Measurements from ENCODE around the gene MEAK7.
"Not testable (repeated sequence)": the region's sequence is repeated elsewhere in the genome, so short reads cannot be mapped to it uniquely, and the experiment has no call there.

The MEAK7 gene

DNA sequence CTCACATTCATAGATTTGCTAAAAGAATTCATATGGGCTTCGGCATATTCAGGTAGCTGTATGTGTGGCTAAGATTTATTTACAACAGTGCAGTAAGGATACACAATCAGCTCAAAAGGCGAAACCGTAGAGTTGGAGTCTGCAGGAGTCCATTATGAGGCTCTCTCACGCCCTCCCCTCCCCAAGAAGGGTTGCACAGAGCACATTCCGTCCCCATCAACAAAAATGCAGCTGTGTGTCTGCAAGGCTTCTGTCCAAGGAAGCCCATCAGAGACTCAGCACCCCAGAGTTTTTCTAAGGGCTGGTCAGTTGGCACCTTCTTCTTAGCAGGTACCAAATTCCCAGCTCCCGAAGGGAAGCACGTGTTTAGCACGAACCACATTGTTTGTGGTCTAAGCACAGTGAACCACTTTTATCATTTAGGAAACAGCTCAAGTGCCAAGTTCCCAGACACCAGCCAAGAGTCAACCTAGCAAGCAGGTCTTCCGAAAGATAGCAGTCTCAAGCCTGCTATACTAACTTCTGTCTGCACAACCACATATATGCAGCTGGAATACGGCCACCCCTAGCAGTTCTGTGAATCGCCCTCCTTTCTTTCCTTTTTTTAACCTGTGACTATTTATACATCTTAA is 28.5 kb upstream of the MEAK7 start:
- no peak for FAIRE-seq

DNA sequence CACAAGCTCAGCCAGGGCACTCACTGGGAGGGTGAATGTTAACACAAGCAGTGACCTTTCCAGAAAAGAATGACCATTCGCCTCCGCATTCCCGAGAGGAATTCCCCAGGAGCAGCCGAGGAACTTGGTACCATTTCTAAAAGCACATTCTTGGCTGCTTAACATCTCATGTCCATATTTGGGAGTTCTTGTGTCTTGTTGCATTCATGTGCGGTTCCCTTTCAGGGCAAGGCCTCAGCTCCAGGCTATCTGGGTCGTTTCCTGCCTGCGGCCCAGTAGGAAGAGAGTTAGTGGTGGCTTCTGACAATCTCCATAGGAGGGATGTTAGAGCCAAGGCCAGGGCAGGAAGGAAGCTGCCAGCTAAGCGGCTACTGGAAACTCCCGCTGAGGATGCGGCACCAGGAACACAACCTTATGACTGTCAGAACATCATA is 27.8 kb upstream of the MEAK7 start:
- no peak for FAIRE-seq

DNA sequence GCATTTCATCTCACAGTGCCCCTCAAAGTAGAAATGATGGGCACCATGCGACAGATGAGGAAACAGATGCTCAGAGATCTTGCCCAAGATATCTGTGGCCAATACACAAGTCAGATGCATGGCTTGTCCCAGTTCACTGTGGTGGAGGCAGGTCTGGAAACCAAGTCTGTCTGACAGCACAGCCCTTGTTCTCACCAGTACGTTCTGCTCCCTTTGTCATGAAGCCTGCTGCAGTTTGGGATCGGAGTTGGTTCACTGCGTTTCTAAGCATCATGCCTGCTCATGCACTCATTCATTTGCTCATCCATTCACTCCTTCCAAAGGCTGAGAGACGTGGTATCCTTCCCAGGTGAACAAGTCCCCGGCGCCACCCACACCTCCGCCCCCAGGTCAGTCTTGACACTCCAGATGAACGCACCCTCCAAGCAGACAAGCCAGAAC is 27.2 kb upstream of the MEAK7 start:
- FAIRE-seq = no peak

DNA sequence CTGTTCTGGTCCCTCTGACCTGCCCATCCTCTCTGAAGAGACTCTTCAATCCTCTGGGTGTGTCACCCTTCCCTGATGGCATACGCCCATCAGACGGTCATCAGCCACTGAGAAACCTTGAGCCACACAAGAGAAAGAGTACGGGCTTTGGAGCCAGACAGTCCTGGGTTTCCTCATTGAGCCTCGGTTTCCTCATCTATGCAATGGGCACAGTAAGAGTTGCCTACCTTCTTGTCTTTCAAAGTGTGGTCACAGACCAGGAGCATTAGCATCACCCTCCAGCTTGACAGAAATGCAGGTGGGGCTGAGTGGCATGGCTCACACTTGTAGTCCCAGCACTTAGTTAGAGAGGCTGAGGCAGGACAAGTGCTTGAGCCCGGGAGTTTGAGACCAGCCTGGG is 26.1 kb upstream of the MEAK7 start:
- FAIRE-seq = no peak

DNA sequence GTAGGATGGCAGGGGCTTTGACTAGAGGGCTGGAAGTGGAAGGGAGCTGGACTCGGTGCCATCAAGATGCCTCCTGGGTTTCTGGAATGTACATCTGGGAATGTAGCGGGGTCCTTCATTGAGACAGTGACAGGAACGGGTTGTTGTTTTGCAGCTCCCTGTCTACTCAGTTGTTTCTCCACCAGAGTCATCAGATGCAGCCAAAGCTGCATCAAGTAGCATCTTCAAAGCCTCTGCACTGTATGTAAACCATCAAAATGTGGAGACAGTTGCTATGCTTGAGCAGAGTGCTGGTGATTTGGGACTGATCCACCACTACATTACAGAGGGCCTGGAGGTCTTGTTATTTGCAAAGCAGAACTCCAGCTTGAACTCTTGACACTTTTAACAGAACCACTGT is 25.1 kb upstream of the MEAK7 start:
- FAIRE-seq = no peak

DNA sequence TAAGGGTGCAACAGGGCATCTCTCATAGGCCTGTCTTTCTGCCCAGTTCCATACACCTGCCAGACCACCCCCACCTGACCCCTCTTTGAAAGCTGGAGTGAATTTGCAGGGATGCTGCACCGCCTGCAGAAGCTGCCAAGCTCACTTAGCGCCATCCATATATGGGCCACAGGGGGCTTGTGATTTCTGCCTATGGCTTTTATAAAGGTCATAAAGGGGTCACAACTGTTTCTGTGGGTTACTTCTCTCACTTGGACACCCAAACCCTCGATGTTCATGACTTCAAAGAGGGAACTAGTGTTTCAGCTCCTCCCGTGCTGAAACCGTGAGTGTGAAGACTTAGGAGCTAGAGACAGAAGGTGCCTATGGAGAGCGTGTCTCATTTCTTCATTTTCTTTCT is 23.9 kb upstream of the MEAK7 start:
- no peak for FAIRE-seq

DNA sequence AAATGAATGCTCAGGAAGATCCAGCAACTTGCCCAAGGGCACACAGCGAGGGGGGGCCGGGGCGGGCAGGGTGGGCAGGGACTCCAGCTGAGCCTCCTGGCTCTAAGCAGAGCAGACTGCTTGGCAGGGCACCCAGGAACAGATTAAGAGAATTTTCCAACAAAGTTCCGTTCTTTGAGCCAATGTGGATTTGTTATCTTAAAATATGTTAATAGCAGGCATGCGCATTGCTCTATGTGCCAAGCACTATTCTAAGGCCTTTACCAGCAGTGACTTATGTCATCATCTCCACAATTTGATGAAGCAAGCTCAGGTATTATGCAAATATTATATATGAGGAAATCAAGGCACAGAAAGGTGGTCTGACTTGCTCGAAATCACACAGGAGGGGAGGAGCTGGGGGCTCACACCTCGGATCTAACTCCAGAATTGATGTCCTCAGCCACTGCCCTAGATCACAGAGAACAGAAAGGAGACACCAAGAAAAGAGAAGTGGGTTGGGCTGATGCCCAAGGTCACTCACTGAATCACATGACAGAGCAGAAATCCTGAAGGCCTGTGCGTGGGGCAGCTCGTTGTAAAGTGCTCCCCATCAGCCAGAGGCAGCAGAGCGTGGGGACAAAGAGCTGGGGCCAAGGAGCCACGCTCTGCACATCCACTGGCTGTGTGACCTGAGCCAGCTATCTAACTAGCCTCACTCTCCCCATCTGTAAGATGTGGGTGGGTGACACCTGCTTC is 23.2 kb upstream of the MEAK7 start:
- no peak for FAIRE-seq

DNA sequence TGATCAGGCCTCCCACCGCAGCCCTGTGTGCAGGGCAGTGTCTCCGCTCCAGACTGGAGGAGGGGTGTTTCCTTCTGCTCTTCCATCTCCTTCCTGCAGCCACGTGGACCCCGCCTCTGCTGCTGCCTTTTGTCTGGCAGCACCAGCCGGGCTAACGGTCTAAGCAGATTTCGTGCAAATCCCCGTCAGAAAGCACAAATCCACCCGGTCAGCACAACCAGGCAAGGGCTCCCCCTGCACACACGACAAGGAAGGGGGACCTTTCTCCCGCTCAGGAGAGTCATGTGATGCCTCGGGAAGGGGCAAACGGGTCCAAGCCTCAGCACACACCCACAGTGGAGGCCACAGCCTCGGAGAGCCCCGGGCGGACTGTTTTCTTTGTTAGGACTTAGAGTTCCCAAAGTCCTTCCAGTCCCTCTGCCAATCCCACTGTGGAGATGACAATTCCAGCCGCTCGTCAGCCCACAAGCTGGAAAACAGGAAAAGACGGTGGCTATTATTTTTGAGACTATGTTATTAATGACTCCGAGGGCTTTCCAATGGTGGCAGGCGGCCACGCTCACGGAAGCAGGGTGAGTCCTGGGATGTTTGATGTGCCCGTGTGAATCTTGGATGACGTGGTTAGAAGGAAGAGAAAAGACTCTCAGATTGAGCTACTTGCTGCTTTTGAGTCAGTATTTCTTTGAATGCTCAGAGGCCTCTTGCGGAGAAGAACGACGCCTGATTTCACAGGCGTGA is 22.5 kb upstream of the MEAK7 start:
- no peak for FAIRE-seq

DNA sequence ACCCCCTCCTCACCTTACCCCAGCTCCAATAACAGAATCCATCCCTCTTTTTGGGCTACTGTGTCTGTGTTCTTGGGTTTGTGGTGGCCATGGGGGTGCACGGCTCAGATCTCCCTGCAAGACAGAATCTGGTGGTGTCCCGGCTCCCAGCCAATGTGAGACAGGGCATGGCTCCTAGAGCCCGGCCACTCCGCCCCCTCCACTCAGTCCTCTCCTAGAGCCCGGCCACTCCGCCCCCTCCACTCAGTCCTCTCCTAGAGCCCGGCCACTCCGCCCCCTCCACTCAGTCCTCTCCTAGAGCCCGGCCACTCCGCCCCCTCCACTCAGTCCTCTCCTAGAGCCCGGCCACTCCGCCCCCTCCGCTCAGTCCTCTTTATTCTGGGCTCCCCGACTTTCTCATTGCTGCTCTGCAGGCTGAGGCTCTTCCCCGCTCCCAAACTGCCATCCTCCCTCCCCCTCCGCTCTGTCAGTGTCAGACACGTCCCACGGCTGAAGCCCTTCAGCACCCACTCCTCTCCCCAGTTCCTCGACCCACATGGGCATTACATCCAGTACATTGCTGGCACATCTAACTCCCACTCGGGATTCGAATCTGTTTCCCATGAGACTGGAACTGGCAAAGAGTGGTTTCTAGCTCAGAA is 20.6 kb upstream of the MEAK7 start:
- not testable (repeated sequence) for FAIRE-seq

DNA sequence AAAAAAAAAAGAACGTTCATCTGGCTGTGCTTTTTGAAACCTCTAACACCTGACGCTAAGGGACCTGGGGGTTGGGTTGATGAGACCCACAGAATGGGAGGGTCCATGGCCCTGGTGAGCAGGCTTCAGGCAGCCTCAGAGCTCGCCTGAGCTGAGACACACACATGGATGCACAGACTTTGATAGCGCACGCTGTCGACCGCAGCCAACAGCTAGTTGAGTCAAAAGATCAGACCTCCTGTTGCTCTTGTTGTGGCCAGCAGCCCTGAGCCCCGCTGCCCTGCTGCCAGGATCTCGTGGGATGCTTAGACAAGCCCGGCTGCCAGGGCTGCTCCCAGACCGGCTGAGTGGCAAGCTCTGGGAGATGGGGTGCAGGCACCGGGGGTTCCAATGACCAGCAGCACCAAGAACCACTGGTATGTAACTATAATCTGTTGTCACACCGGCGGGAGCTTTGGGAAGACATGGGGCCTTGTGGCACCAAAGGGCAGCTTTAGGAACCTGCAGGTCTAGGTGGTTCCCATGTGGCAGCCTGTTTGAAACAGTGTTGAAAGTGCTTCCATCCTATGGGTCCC is 20.0 kb upstream of the MEAK7 start:
- FAIRE-seq = no peak

DNA sequence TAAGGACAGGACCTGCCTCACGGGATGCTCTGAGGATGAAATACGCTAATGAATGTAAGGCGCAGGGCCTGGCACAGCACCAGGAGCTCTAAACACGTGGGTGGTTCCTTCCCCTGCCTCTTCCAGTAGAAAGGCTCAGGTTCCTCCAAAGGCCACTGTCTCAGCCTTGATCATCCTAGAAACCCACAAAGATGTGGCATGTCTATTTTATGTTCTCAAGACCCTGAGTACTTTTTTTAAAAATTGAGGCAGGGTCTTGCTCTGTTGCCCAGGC is 17.0 kb upstream of the MEAK7 start:
- no peak for FAIRE-seq

DNA sequence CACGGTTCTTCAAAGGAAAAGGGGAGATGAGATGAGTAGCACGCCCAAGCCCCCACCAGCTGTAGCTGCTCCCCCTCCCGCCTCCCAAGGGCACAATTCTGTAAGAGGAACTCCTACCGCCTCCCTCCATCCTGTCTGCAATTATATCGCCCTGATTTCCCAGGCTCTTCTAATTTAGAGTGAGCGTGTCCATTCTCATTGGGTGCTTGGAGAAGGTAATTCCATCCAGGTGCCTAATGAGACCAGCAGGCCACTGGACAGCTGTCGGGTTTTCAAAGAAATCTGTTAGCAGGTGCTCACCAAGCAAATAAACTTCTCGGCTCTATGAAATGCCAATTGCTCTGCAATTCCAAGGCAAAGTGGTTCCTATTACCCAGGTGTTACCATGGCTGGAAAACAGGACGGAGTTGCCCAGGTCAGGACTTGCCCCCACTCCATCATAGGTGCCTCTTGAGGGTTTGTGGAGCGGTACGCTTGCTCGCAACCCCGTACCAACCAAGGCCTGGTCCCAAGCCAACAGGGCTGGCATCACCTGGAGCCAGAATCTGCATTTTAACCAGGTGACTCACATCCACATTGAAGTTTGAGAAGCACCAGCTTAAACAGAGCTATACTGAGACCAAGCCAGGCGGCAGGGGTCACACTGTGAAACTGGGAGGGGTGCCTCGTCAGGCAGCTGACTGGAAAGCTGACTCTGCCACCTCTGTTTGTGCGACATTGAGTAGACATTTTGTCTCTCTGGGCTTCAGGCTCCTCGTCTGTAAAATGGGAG is 16.5 kb upstream of the MEAK7 start:
- FAIRE-seq = no peak

DNA sequence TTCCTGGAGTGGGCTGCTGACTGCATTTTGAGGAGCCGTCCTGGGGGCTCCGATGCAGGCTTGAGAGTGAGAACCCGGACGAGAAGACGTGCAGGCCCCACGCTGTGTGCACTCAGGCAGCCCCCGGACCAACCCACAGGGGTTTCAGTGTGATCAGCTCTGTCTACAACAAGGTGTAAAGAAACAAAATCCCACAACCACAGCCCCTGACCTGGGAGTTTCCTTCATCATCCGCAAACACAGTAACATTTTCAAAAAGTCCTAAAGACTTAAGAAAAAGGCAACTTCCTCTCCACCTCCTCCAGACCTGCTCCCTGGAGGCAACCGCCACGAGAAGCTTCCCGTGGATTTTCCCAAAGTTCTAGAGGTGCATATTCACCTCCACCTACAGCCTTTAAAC is 15.4 kb upstream of the MEAK7 start:
- no peak for FAIRE-seq

DNA sequence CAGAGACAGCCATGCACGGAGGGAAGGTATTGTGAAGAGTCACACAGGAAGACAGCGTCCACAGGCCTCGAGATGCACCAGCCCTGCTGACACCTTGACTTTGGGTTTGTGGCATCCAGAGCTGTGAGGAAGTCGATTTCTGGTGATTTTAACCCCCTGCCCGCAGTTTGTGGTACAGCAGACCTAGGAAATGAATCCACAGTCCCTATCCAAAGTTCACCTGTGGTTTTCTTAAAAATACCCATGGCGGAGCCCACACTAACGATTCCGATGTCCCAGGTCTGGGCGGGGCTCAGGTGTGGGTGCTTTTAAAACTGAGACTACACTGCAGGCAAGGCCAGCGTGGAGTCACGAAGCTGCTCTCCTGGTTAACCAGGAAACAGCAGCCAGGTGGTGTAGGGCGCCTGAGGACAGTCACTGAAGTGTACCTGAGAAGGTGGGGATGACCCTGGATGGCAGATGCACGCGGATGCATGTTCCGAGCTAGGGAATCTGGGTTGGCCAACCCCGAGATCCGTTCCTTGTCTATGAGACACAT is 14.4 kb upstream of the MEAK7 start:
- FAIRE-seq = no peak

DNA sequence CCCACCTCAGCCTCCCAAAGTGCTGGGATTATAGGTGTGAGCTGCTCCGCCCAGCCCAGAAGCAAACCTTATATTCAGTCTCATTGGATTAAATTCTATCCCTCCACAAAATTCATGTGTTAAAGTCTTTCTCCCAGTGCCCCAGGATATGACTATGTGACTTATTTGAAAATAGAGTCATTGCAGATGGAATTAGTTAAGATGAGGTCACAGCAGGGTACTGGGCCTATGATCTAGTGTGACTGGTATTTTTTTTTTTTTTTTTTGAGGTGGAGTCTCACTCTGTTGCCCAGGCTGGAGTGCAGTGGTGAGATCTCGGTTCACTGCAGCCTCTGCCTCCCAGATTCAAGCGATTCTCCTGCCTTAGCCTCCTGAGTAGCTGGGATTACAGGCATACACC is 13.8 kb upstream of the MEAK7 start:
- FAIRE-seq = not testable (repeated sequence)

DNA sequence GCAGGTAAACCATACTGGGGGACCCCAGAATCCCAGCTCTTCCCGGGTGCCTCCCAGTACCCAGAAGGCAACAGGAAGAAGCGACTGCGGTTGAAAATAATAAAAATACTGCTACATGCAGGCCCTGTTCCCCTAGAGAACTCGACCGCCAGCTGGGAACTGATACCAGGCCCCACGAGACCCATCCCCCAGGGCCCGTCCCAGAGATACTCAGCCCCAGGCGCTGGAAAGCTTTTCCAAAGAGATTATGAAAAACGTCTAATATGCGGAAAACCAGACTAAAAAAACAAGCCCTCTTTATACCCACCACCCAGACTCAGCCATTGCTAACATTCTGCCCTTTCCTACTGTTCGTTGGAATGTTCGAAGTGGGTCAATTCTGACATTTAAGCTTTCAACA is 12.9 kb upstream of the MEAK7 start:
- no peak for FAIRE-seq

DNA sequence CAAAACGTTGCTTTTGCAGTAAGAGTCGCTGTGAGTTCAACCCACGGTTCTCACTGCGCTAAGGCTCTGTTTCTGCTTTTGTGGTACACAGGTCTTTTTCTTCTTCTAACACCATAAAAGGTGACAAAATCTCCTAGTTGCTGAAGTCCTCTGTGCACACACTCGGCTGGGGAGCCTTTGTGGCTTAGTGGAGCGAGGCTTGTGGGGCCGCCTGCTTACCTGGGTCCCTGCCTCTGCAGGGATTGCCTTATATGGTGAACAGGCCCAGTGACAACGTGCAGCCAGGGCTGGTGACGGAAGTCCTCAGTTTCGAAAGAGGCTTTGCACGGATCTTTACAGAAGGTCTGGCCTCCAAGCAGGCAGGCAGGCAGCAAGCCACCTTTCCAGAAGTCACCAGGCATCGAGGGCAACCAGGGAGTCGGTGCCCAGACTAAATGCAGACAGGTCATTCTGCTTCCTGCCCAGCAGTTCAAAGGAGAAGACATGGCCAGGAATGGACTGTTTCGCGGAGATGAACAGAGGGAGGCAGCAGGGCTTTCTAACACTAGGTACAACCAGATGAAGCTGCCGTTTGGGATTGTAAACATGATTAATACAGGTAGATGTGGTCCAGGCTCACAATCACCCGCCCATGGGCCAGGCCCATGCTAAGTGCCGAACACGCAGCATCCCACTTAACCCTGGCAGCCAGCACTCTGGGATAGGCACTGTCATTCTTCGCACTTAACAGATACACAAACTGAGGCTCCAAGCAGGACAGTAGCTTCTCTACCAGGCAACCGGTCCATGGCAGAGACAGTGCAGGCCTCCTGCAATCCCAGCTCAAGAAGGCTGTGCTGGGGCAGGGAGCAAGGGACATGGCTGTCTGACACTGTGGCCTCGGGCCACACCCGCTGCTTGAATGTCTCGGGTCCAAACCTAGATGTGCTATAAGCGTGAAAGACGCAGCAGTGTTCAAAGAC is 10.7 kb upstream of the MEAK7 start:
- FAIRE-seq = no peak

DNA sequence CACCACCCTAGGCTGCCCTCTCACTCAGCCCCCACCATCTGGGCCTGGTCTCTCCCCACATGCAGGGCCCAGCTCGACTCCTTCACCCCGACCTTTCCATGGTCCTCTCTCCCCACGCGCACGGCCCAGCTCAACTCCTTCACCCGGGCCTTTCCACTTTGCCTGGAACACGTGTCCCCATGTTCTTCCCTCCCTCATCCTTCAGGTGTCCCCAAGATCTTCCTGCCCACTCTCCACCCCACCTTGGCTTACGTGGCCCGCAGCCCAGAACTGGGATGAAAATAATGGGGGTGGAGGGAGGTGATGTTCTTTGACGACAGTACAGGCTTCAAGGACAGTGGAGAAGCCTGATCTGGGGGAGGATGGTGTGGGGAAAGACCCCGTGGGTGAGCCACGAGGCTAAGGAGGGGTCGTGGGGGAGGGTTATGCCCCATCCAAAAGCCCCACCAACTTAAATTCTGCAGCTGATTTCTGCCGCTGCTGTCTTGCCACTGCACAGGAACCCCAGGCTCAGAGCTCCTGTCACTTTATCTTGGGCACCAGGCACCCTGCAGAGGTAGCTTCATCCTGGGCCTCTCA is 9.9 kb upstream of the MEAK7 start:
- FAIRE-seq = no peak

DNA sequence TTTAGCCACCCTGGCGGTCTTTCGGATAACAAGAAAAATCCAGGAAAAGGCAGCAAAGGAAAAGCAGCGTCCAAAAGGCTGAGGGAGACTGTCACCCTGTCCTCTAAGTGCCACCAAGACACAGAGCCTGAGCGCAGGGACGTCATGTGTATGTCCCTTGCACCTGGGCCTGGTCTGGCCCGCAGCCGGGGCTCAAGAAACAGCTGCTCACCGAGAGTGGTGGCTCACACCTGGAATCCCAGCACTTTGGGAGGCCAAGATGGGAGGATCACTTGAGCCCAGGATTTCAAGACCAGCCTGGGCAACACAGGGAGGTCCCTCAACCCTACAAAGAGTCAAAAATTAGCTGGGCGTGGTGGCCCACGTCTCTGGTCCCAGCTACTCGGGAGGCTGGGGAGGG is 9.2 kb upstream of the MEAK7 start:
- FAIRE-seq = no peak

DNA sequence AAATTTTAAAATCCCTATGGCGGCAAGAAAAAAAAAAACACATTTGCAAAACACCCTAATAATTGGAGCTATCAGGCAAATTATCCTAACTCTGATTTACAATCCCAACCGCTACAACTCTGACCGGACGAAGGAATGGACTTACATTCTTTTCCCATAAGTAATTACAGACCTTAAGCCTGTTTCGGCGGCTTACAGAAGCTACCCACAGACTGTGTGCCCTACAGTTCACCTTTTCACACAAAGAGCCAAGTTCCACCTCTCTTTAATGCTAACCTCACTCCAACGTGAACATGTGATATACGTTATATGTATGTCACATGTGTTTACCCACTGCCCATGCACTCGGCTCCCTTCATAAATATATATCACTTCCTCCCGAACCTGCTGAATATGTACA is 8.7 kb upstream of the MEAK7 start:
- no peak for FAIRE-seq

DNA sequence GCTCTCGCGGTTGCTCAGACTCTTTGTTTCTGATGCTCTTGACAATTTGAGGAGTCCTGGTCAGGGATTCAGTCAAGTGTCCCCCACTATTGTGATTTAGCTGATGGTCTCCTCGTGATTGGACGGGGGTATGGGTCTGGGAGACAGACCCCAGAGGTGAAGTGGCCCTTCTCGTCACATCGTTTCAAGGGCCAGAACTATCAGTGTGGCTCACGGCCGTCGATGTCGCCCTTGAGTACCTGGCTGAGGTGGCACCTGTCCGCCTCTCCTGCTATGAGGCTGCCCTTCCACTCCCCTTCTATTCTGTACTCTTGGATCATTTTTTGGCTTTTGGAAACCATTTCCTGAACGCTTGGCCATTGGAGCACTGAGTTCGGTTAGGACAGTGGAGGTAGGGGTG is 7.4 kb upstream of the MEAK7 start:
- no peak for FAIRE-seq

Data from colon (tissue), 2 donors.